Stimulated activated CD4-positive, alpha-beta T cell treated with anti-CD3 and anti-CD28 coated beads, Interleukin-2, amount 100 ng/mL, for 4 hours (primary cell): ENCODE results near the gene IGF1R.

Experiments
- DNase-seq: peaks from one replicate; pipeline ENCODE4 v3.0.0-alpha.2; 2020; ENCODE audit warnings: low read depth

The IGF1R gene

GRCh38 chr15:98859149-98859548 lies 210.8 kb downstream of the IGF1R start:
- no peak for DNase-seq

- DNase-seq, result no peak
Observed at GRCh38 chr15:98860281-98861041, 212.1 kb downstream of the IGF1R start.

- DNase-seq, result no peak
Observed at GRCh38 chr15:98861188-98861587, 212.8 kb downstream of the IGF1R start.

GRCh38 chr15:98863983-98864382 lies 215.6 kb downstream of the IGF1R start:
- DNase-seq, result no peak

- peak; percentile 64 for DNase-seq
Observed at GRCh38 chr15:98865397-98866339, 217.3 kb downstream of the IGF1R start.

GRCh38 chr15:98866511-98866910 lies 218.2 kb downstream of the IGF1R start:
- DNase-seq, result no peak

- no peak for DNase-seq
Observed at GRCh38 chr15:98868564-98868963, 220.2 kb downstream of the IGF1R start.

- DNase-seq, result no peak
Observed at GRCh38 chr15:98870788-98871187, 222.4 kb downstream of the IGF1R start.

GRCh38 chr15:98872774-98873173 lies 224.4 kb downstream of the IGF1R start:
- no peak for DNase-seq

GRCh38 chr15:98873441-98874218 lies 225.3 kb downstream of the IGF1R start:
- DNase-seq, result no peak

- no peak for DNase-seq
Observed at GRCh38 chr15:98874370-98874769, 226.0 kb downstream of the IGF1R start.

- no peak for DNase-seq
Observed at GRCh38 chr15:98874773-98875172, 226.4 kb downstream of the IGF1R start.

GRCh38 chr15:98875309-98875708 lies 227.0 kb downstream of the IGF1R start:
- no peak for DNase-seq

GRCh38 chr15:98876451-98877369 lies 228.4 kb downstream of the IGF1R start:
- DNase-seq, result no peak

GRCh38 chr15:98878172-98878571 lies 229.8 kb downstream of the IGF1R start:
- DNase-seq, result no peak

GRCh38 chr15:98878862-98879261 lies 230.5 kb downstream of the IGF1R start:
- DNase-seq, result no peak

- DNase-seq, result no peak
Observed at GRCh38 chr15:98881526-98882520, 233.5 kb downstream of the IGF1R start.

- no peak for DNase-seq
Observed at GRCh38 chr15:98883478-98883877, 235.1 kb downstream of the IGF1R start.

GRCh38 chr15:98884894-98885293 lies 236.6 kb downstream of the IGF1R start:
- no peak for DNase-seq

- no peak for DNase-seq
Observed at GRCh38 chr15:98887976-98888375, 239.6 kb downstream of the IGF1R start.
